ENCODE data around the gene GLIPR1L1.

Gene GLIPR1L1

GRCh38 chr12:75350413-75350812 is 15.9 kb downstream of the GLIPR1L1 start:
- no peak for DNase-seq

- no peak for DNase-seq
Measured at GRCh38 chr12:75354011-75354410, 19.5 kb downstream of the GLIPR1L1 start.

- DNase-seq, result no peak
Measured at GRCh38 chr12:75360920-75361319, 26.4 kb downstream of the GLIPR1L1 start.

- no peak for DNase-seq
Measured at GRCh38 chr12:75361408-75361807, 26.9 kb downstream of the GLIPR1L1 start.

- DNase-seq, result no peak
Measured at GRCh38 chr12:75364919-75365318, 30.4 kb downstream of the GLIPR1L1 start.

GRCh38 chr12:75366629-75367028 is 32.2 kb downstream of the GLIPR1L1 start:
- DNase-seq, result no peak

- no peak for DNase-seq
Measured at GRCh38 chr12:75374971-75375370, 40.5 kb downstream of the GLIPR1L1 start.

- DNase-seq, result no peak
Measured at GRCh38 chr12:75378354-75378753, 43.9 kb downstream of the GLIPR1L1 start.

- peak; percentile 62 for DNase-seq
Measured at GRCh38 chr12:75389061-75389460, 54.6 kb downstream of the GLIPR1L1 start.

GRCh38 chr12:75389706-75390105 is 55.2 kb downstream of the GLIPR1L1 start:
- no peak for DNase-seq

- no peak for DNase-seq
Measured at GRCh38 chr12:75390156-75390898, 55.9 kb downstream of the GLIPR1L1 start.

- peak; percentile 98 for DNase-seq
Measured at GRCh38 chr12:75390899-75391538, 56.5 kb downstream of the GLIPR1L1 start, which contains the start of gene GLIPR1L2. Gene GLIPR1L2, plus strand, starts transcription at chr12:75391089. Its CDS starts 28 bp downstream, at chr12:75391117.

- DNase-seq, result no peak
Measured at GRCh38 chr12:75404231-75404630, 69.8 kb downstream of the GLIPR1L1 start.

- DNase-seq, result no peak
Measured at GRCh38 chr12:75407683-75408082, 73.2 kb downstream of the GLIPR1L1 start.

- no peak for DNase-seq
Measured at GRCh38 chr12:75409830-75410229, 75.4 kb downstream of the GLIPR1L1 start.

GRCh38 chr12:75414671-75415070 is 80.2 kb downstream of the GLIPR1L1 start:
- DNase-seq, result no peak

GRCh38 chr12:75419841-75420240 is 85.4 kb downstream of the GLIPR1L1 start:
- DNase-seq, result no peak
